ENCODE data around the gene PRDM12. TPM values are rescaled to one million over a fixed set of nuclear protein-coding genes. Genes with fewer than 3 reads are reported as not detected.

Gene PRDM12
- total and polyA plus RNA-seq, 7 donors, result 0.03 to 0.17 (median 0.06) TPM; not detected in 4

DNA sequence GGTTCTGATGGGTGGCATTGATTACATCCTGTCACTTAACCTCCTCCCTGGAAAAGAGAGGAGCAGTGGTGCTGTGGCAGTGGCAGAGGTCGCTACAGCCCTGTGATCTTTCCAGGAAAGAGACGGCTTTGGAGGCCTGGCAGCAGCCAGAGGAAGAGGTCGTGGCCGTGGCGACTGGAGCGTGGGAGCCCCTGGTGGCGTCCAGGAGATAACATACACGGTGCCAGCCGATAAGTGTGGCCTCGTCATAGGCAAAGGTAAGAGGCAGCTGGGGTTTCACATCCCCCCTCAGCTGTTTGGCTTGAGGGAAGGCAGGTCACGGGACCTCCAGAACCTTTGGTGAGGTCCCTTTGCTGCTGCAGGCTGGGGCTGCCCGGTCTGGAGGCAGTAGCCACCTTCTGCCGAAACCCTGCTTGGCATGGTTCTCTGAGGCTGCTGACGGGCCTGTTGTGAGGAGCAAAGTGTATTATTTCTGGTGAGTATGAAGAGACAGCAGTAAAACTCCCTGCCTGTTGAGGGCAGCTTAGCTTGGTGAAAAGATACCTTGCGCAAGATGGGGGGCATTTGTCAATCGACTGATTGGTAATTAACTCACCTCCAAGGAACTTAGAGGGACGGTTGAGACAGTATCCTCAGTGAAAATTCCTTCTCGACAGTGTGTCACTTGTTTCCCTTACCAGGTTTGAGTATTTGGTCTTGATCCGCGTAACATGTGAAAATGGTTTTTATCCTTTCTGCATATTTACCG is 38.0 kb upstream of the PRDM12 start:
- DNase-seq, result no peak
- WGBS, 3 donors, result 81 to 84% (median 83%) methylated on average over 21 of the region's 21 CpGs
- no peaks in the 10 kb centered on the region for H3K27me3 ChIP-seq (ENCODE audit: insufficient read depth in 3 of 3, low read length in 2 of 3)
- no peak for ATAC-seq
- no peak overlapping the region for H3K4me3 ChIP-seq
- intact Hi-C loops (cut with DNase I), result no loop called here
- H3K27ac ChIP-seq, result no peak overlapping the region
- no peaks in the 10 kb centered on the region for H3K9me3 ChIP-seq
- H3K4me1 ChIP-seq, result no peaks in the 10 kb centered on the region
- peaks cover 3 to 99% of the 10 kb centered on the region in 2 donors for H3K36me3 ChIP-seq (ENCODE audit: insufficient read depth in 1 of 2, low read depth in 1 of 2)
- TF ChIP-seq CTCF (IDR thresholded peaks at IDR 0.05), result no peak

DNA sequence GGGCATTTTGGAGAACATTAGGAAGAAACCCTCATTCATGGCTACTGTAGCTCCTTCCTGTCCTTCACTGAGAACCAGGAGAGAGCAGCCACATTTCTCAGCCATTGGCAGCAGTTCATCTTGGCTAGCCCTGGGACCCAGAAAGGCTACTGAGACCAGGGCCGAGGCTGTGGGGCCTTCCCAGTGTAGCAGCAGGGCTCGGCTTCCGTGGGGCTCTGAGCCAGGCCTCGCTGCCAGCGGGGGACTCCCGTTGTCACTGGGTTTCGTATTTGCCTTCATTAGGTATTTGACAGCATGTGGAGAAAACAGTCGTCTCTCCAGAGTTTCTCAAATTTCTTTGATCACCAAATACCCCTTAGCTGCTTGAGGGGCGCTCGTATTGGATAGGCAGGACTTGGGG is 37.3 kb upstream of the PRDM12 start:
- no peak for ATAC-seq
- 64 to 76% (median 70%) methylated on average over 10 of the region's 10 CpGs for WGBS, 3 donors
- H3K27ac ChIP-seq, result no peak overlapping the region
- peaks cover 9 to 99% of the 10 kb centered on the region in 2 donors for H3K36me3 ChIP-seq (ENCODE audit: insufficient read depth in 1 of 2, low read depth in 1 of 2)
- no peaks in the 10 kb centered on the region for H3K27me3 ChIP-seq (ENCODE audit: insufficient read depth in 3 of 3, low read length in 2 of 3)
- intact Hi-C loops (cut with DNase I), result no loop called here
- DNase-seq, result no peak
- H3K9me3 ChIP-seq, result no peaks in the 10 kb centered on the region
- TF ChIP-seq CTCF (IDR thresholded peaks at IDR 0.05), result no peak
- no peak overlapping the region for H3K4me3 ChIP-seq
- no peaks in the 10 kb centered on the region for H3K4me1 ChIP-seq

- H3K27me3 ChIP-seq (ENCODE audit: insufficient read depth in 3 of 3, low read length in 2 of 3), result no peaks in the 10 kb centered on the region
- intact Hi-C loops (cut with DNase I), result no loop called here
- no peak overlapping the region for H3K27ac ChIP-seq
- TF ChIP-seq CTCF (IDR thresholded peaks at IDR 0.05), result no peak
- 78 to 87% (median 81%) methylated on average over 22 to 23 of the region's 23 CpGs for WGBS, 3 donors
- no peaks in the 10 kb centered on the region for H3K9me3 ChIP-seq
- no peaks in the 10 kb centered on the region for H3K4me1 ChIP-seq
- DNase-seq, result no peak
- H3K4me3 ChIP-seq, result no peak overlapping the region
- no peak for ATAC-seq
- H3K36me3 ChIP-seq (ENCODE audit: insufficient read depth in 1 of 2, low read depth in 1 of 2), result peaks cover 12 to 99% of the 10 kb centered on the region in 2 donors
Observed at GRCh38 chr9:130627896-130628792, 36.2 kb upstream of the PRDM12 start.

DNA sequence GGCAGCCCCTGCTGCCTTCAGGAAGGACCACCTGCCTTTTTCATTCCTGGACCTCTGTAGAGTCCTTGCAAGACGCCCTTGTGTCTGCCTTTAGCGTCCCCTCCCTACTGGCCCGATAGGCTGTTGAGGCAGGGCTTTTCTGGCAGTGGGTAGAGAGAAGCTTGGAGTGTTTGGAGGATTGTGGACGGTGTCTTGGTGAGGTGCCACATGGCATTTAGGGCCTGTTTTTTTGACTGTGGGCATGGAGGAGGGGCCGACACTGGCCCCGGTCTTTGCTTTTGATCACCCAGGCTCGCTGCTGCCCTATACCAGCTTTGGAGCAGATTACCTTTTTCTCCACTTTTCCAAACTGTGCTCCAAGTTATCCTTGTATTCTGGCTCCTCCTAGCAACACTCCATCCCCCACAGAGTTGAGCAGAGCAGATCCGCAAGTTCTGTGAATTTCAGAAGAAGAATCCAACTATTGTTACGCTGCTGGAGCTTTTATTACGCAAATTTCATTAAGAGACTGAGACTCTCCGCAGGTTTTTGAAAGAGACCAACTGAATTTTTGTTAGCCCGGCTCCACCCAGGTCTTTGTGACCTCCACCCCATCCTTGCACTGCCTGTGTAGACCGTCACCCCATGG is 34.8 kb upstream of the PRDM12 start:
- Histone ChIP-seq H3K27me3 (ENCODE audit: insufficient read depth in 3 of 3, low read length in 2 of 3) (no peaks in the 10 kb centered on the region), H3K36me3 (ENCODE audit: insufficient read depth in 1 of 2, low read depth in 1 of 2) (peaks cover 8 to 100% of the 10 kb centered on the region in 2 donors), H3K27ac (no peak overlapping the region), H3K9me3 (no peaks in the 10 kb centered on the region), H3K4me3 (no peak overlapping the region), H3K4me1 (no peaks in the 10 kb centered on the region)
- WGBS, 3 donors, result 80 to 86% (median 86%) methylated on average over 13 of the region's 13 CpGs
- intact Hi-C loops (cut with DNase I), result no loop called here
- no peak for TF ChIP-seq CTCF (IDR thresholded peaks at IDR 0.05)
- ATAC-seq (no peak), DNase-seq (no peak)
